ENCODE results near the gene KRT40. TPM values are rescaled to one million over a fixed set of nuclear protein-coding genes. Genes with fewer than 3 reads are reported as not detected.
"Not testable (repeated sequence)": the region's sequence is repeated elsewhere in the genome, so short reads cannot be mapped to it uniquely, and the experiment has no call there.

Gene KRT40
- polyA plus RNA-seq, 3 donors = not detected

- H3K4me1 ChIP-seq (ENCODE audit: control insufficient read depth in 1 of 2, insufficient read depth in 2 of 2, low read length in 2 of 2) = no peaks in the 10 kb centered on the region
- H3K9ac ChIP-seq (ENCODE audit: insufficient read depth, low read length, poor library complexity, severe bottlenecking) = no peak overlapping the region
- H3K79me2 ChIP-seq (ENCODE audit: insufficient read depth, low read length) = no peaks in the 10 kb centered on the region
- no peaks in the 10 kb centered on the region for H3K36me3 Mint-ChIP-seq
- no peaks in the 10 kb centered on the region for H4K20me1 ChIP-seq (ENCODE audit: insufficient read depth, low read length)
- H3K4me3 ChIP-seq (replicated peaks in 1 of 3; ENCODE audit: low read depth in 2 of 3, low read length in 3 of 3) = no peak overlapping the region
- H3K36me3 ChIP-seq (replicated peaks in 1 of 2; ENCODE audit: control insufficient read depth in 1 of 2, insufficient read depth in 2 of 2, low read length in 2 of 2) = no peaks in the 10 kb centered on the region
- no peak overlapping the region for H3K27ac Mint-ChIP-seq
- H3K4me3 Mint-ChIP-seq = no peak overlapping the region
- WGBS (ENCODE audit: insufficient coverage) = 87% methylated on average over 3 of the region's 5 CpGs
- intact Hi-C loops (cut with micrococcal nuclease) = no loop called here
- H3K4me1 Mint-ChIP-seq = no peaks in the 10 kb centered on the region
- H2AFZ ChIP-seq (ENCODE audit: insufficient read depth, low read depth, low read length, poor library complexity, severe bottlenecking) = no peak overlapping the region
- peak in 1 of 3 donors; percentile 19 for DNase-seq
- H3K27me3 Mint-ChIP-seq (ENCODE audit: low read depth in 3 of 3) = peaks cover 5 to 13% (median 8%) of the 10 kb centered on the region in 3 donors
- no peaks in the 10 kb centered on the region for H3K9me3 ChIP-seq (replicated peaks in 1 of 2; ENCODE audit: control insufficient read depth in 1 of 2, insufficient read depth in 1 of 2, low read length in 2 of 2)
- TF ChIP-seq CTCF (IDR thresholded peaks at IDR 0.05) = no peak
- peaks cover 0 to under 1% of the 10 kb centered on the region in 2 donors for H3K27me3 ChIP-seq (ENCODE audit: control insufficient read depth in 2 of 2, insufficient read depth in 2 of 2, low read length in 2 of 2)
- H3K9me3 Mint-ChIP-seq = peaks cover 0 to 4% (median 0%) of the 10 kb centered on the region in 7 donors
- H3K4me2 ChIP-seq (replicated peaks; ENCODE audit: extremely low read depth, low read length, poor library complexity, severe bottlenecking) = no peak overlapping the region
- H3K27ac ChIP-seq (ENCODE audit: low read depth in 1 of 2, low read length in 2 of 2) = no peak overlapping the region
Measured at GRCh38 chr17:41002814-41003213, 18.7 kb upstream of the KRT40 start.

- intact Hi-C loops (cut with micrococcal nuclease) = no loop called here
- Mint-ChIP-seq H3K27me3 (ENCODE audit: low read depth in 3 of 3) (peaks cover 8 to 18% (median 14%) of the 10 kb centered on the region in 3 donors), H3K36me3 (no peaks in the 10 kb centered on the region), H3K9me3 (peaks cover 0 to 4% (median 0%) of the 10 kb centered on the region in 7 donors), H3K4me1 (no peaks in the 10 kb centered on the region), H3K4me3 (no peak overlapping the region), H3K27ac (no peak overlapping the region)
- H4K20me1 ChIP-seq (ENCODE audit: insufficient read depth, low read length) = no peaks in the 10 kb centered on the region
- H3K9ac ChIP-seq (ENCODE audit: insufficient read depth, low read length, poor library complexity, severe bottlenecking) = no peak overlapping the region
- no peaks in the 10 kb centered on the region for H3K4me1 ChIP-seq (ENCODE audit: control insufficient read depth in 1 of 2, insufficient read depth in 2 of 2, low read length in 2 of 2)
- TF ChIP-seq CTCF (IDR thresholded peaks at IDR 0.05) = no peak
- peaks cover 0 to 3% of the 10 kb centered on the region in 2 donors for H3K27me3 ChIP-seq (ENCODE audit: control insufficient read depth in 2 of 2, insufficient read depth in 2 of 2, low read length in 2 of 2)
- no peak for DNase-seq
- no peaks in the 10 kb centered on the region for H3K36me3 ChIP-seq (replicated peaks in 1 of 2; ENCODE audit: control insufficient read depth in 1 of 2, insufficient read depth in 2 of 2, low read length in 2 of 2)
- no peak overlapping the region for H2AFZ ChIP-seq (ENCODE audit: insufficient read depth, low read depth, low read length, poor library complexity, severe bottlenecking)
- no peaks in the 10 kb centered on the region for H3K9me3 ChIP-seq (replicated peaks in 1 of 2; ENCODE audit: control insufficient read depth in 1 of 2, insufficient read depth in 1 of 2, low read length in 2 of 2)
- H3K4me3 ChIP-seq (replicated peaks in 1 of 3; ENCODE audit: low read depth in 2 of 3, low read length in 3 of 3) = no peak overlapping the region
- H3K79me2 ChIP-seq (ENCODE audit: insufficient read depth, low read length) = no peaks in the 10 kb centered on the region
- no peak overlapping the region for H3K27ac ChIP-seq (ENCODE audit: low read depth in 1 of 2, low read length in 2 of 2)
- no CpG with 5 or more reads among the region's 4 CpGs for WGBS (ENCODE audit: insufficient coverage)
- H3K4me2 ChIP-seq (replicated peaks; ENCODE audit: extremely low read depth, low read length, poor library complexity, severe bottlenecking) = no peak overlapping the region
Measured at GRCh38 chr17:41001795-41002194, 17.7 kb upstream of the KRT40 start.

- 79% methylated on average over 5 of the region's 6 CpGs for WGBS (ENCODE audit: insufficient coverage)
- H3K9ac ChIP-seq (ENCODE audit: insufficient read depth, low read length, poor library complexity, severe bottlenecking); H3K27ac Mint-ChIP-seq; H3K36me3 Mint-ChIP-seq; H3K4me1 Mint-ChIP-seq; H3K9me3 Mint-ChIP-seq; H2AFZ ChIP-seq (ENCODE audit: insufficient read depth, low read depth, low read length, poor library complexity, severe bottlenecking); intact Hi-C loops (cut with micrococcal nuclease); H3K4me1 ChIP-seq (ENCODE audit: control insufficient read depth in 1 of 2, insufficient read depth in 2 of 2, low read length in 2 of 2); H4K20me1 ChIP-seq (ENCODE audit: insufficient read depth, low read length); H3K9me3 ChIP-seq (replicated peaks in 1 of 2; ENCODE audit: control insufficient read depth in 1 of 2, insufficient read depth in 1 of 2, low read length in 2 of 2); H3K4me3 ChIP-seq (replicated peaks in 1 of 3; ENCODE audit: low read depth in 2 of 3, low read length in 3 of 3); DNase-seq; H3K27ac ChIP-seq (ENCODE audit: low read depth in 1 of 2, low read length in 2 of 2); H3K4me3 Mint-ChIP-seq; H3K4me2 ChIP-seq (replicated peaks; ENCODE audit: extremely low read depth, low read length, poor library complexity, severe bottlenecking); H3K79me2 ChIP-seq (ENCODE audit: insufficient read depth, low read length); H3K36me3 ChIP-seq (replicated peaks in 1 of 2; ENCODE audit: control insufficient read depth in 1 of 2, insufficient read depth in 2 of 2, low read length in 2 of 2); H3K27me3 ChIP-seq (ENCODE audit: control insufficient read depth in 2 of 2, insufficient read depth in 2 of 2, low read length in 2 of 2): not testable (repeated sequence)
- peaks cover 12 to 18% (median 16%) of the 10 kb centered on the region in 3 donors for H3K27me3 Mint-ChIP-seq (ENCODE audit: low read depth in 3 of 3)
Measured at GRCh38 chr17:40999563-40999962, 15.4 kb upstream of the KRT40 start, which contains the start of gene KRTAP3-2. Gene KRTAP3-2 (minus strand): TSS chr17:40999906. CDS start chr17:40999853, 53 bp downstream.
